ENCODE results near the gene CACNA2D3.

GRCh38 chr3:54755756-54756155, 633.4 kb downstream of the CACNA2D3 start:
- TF ChIP-seq PKNOX1 (IDR thresholded peaks at IDR 0.05) (no peak), BHLHE40 (IDR thresholded peaks at IDR 0.05; ENCODE audit: borderline replicate concordance) (no peak), FOXA1 (IDR thresholded peaks at IDR 0.05) (no peak)

Measured in HEK293T (cell line).